ENCODE measurements around the gene DOCK11. TPM values are rescaled to one million over a fixed set of nuclear protein-coding genes. Genes with fewer than 3 reads are reported as not detected.

The DOCK11 gene
- total and polyA plus RNA-seq, 2 donors (not counting 3 experiments of a cell fraction or from before 2014, with no cell fraction given), result 0.37 to 0.86 TPM

DNA sequence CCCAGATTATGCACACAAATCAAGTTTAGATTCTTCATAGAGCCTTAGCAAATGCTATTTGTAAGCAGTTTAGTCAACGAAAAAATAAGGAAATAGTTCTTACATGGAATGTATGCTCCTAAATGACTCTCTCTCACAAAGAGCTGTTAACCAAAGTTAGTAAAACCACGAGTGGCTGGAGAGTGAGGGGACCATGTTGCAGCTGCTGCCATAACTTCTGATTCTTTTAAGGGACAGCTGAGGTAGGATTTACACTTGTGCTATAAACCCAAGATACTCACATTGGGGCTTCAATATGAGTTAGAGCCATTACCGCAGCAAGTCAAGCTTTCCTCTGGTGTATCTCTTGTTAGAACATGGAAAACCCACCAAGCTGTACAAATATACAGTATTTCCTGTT lies 2.7 kb downstream of the DOCK11 start:
- no peaks in the 10 kb centered on the region for H3K9me1 ChIP-seq (replicated peaks; ENCODE audit: control insufficient read depth, extremely low read depth, insufficient read depth, low read length)
- dilution Hi-C loops (cut with MboI; ENCODE audit: extremely low pct_ligation_motif_present, low sequenced_read_pairs), result no loop called here
- H3K4me1 ChIP-seq (ENCODE audit: control insufficient read depth, extremely low read depth, insufficient read depth, low read length), result peaks cover 3% of the 10 kb centered on the region
- peaks cover 14 to 20% of the 10 kb centered on the region in 2 experiments for H3K27me3 ChIP-seq (ENCODE audit: control insufficient read depth in 2 of 2, insufficient read depth in 2 of 2, low read length in 2 of 2)
- no peaks in the 10 kb centered on the region for H3K9me3 ChIP-seq (replicated peaks; ENCODE audit: control insufficient read depth, insufficient read depth, low read length)
- no peak for FAIRE-seq
- no peak for DNase-seq (ENCODE audit: low read depth, low spot score)
- ChIA-PET POLR2A (no interaction called here), CTCF (no interaction called here)
- H4K20me1 ChIP-seq (replicated peaks; ENCODE audit: control insufficient read depth, extremely low read depth, insufficient read depth, low read length), result no peaks in the 10 kb centered on the region
- TF ChIP-seq GATA2 (IDR thresholded peaks at IDR 0.05; ENCODE audit: insufficient read depth, insufficient read length, low read depth, low read length), result no peak
- no peak for TF ChIP-seq JUN (IDR thresholded peaks at IDR 0.05; ENCODE audit: borderline replicate concordance, insufficient read depth, insufficient read length, low read depth)
- TF ChIP-seq EZH2 (IDR thresholded peaks at IDR 0.05; ENCODE audit: borderline replicate concordance, low read depth, low read length, severe bottlenecking), result no peak
- TF ChIP-seq POLR2AphosphoS5 (IDR thresholded peaks at IDR 0.05; ENCODE audit: insufficient read depth, low read depth, low read length), result no peak
- TF ChIP-seq, protein P1, sequence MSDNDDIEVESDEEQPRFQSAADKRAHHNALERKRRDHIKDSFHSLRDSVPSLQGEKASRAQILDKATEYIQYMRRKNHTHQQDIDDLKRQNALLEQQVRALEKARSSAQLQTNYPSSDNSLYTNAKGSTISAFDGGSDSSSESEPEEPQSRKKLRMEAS (IDR thresholded peaks at IDR 0.05; ENCODE audit: insufficient read depth, insufficient read length), result no peak
- TF ChIP-seq, protein P2, sequence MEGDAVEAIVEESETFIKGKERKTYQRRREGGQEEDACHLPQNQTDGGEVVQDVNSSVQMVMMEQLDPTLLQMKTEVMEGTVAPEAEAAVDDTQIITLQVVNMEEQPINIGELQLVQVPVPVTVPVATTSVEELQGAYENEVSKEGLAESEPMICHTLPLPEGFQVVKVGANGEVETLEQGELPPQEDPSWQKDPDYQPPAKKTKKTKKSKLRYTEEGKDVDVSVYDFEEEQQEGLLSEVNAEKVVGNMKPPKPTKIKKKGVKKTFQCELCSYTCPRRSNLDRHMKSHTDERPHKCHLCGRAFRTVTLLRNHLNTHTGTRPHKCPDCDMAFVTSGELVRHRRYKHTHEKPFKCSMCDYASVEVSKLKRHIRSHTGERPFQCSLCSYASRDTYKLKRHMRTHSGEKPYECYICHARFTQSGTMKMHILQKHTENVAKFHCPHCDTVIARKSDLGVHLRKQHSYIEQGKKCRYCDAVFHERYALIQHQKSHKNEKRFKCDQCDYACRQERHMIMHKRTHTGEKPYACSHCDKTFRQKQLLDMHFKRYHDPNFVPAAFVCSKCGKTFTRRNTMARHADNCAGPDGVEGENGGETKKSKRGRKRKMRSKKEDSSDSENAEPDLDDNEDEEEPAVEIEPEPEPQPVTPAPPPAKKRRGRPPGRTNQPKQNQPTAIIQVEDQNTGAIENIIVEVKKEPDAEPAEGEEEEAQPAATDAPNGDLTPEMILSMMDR (IDR thresholded peaks at IDR 0.05; ENCODE audit: extremely low read depth in 1 of 2, insufficient read depth in 1 of 2, low read depth in 1 of 2, low read length in 2 of 2), result no peak
- no peak for TF ChIP-seq POLR2A (IDR thresholded peaks at IDR 0.05; ENCODE audit: low read depth, low read length)
- no peak for TF ChIP-seq FOS (IDR thresholded peaks at IDR 0.05; ENCODE audit: borderline replicate concordance, insufficient read depth, low read length)
- no peak for TF ChIP-seq MYC (IDR thresholded peaks at IDR 0.05; ENCODE audit: low read depth, low read length)
- BruUV-seq (replicated peaks), result no TSS peak
- no peak overlapping the region for H3K27ac ChIP-seq (ENCODE audit: insufficient read depth, low read depth, low read length)
- H3K79me2 ChIP-seq (ENCODE audit: control insufficient read depth, insufficient read depth, low read length), result no peaks in the 10 kb centered on the region
- H3K36me3 ChIP-seq (ENCODE audit: control insufficient read depth in 2 of 2, extremely low read depth in 1 of 2, insufficient read depth in 2 of 2, low read length in 2 of 2), result no peaks in the 10 kb centered on the region
- intact Hi-C loops (cut with micrococcal nuclease), result loop anchor here (10.0 kb wide), 1 partner anchor 106 kb away; no protein-coding TSS in a partner anchor
- H2AFZ ChIP-seq (ENCODE audit: low read depth, low read length), result no peak overlapping the region
- no peak overlapping the region for H3K4me2 ChIP-seq (ENCODE audit: insufficient read depth, low read length)
- no peak overlapping the region for H3K9ac ChIP-seq (replicated peaks; ENCODE audit: extremely low read depth, insufficient read depth, low read length)
- H3K4me3 ChIP-seq (replicated peaks in 1 of 3; ENCODE audit: insufficient read depth in 1 of 3, low read depth in 1 of 3, low read length in 3 of 3), result no peak overlapping the region
